GM12878 (cell line): ENCODE measurements around the gene MEIS1. TPM values are rescaled to one million over a fixed set of nuclear protein-coding genes. Genes with fewer than 3 reads are reported as not detected.

ENCODE experiments used
- ATAC-seq: fragments of 200-7000 bp; cut with Tn5 transposase; 3 replicates; pipeline ENCODE4 v1.9.1; 2020; ENCODE audit warnings: mild to moderate bottlenecking, moderate library complexity
- BruUV-seq: library from RNA; stranded (reverse); fragments of 400-500 nt; replicated peaks from 2 replicates; lab custom pipeline; 2021; lab: Mats Ljungman, UMichigan
- CTCF ChIA-PET: fragments of 300-600 bp; sonication (Branson Sonifier 250); formaldehyde crosslinking; extraction: SDS; loops from one replicate; lab custom pipeline; 2021; ENCODE audit warnings: inconsistent platforms; lab: Yijun Ruan, JAX
- POLR2A ChIA-PET: fragments of 350-600 bp; formaldehyde crosslinking; extraction: SDS; loops from one replicate; lab custom pipeline; 2021; ENCODE audit warnings: inconsistent platforms; lab: Charles Lee
- RAD21 ChIA-PET: fragments of 300-600 bp; sonication (Branson Sonifier 250); formaldehyde crosslinking; loops from one replicate; lab custom pipeline; 2023; ENCODE audit warnings: antibody characterized with exemption; ENCODE audit not compliant: unreplicated experiment; lab: Charles Lee
- SMC1A ChIA-PET: fragments of 300-600 bp; sonication (Branson Sonifier 250); formaldehyde crosslinking; loops from one replicate; lab custom pipeline; 2023; ENCODE audit not compliant: unreplicated experiment, uncharacterized antibody; lab: Charles Lee
- DNase-seq: peaks from one replicate; pipeline ENCODE4 v3.0.0-alpha.2; 2011; ENCODE audit warnings: low read depth, low spot score
- FAIRE-seq: peaks from 3 replicates; lab custom pipeline; 2011; peaks lifted over from hg19 to GRCh38; lab: Jason Lieb, UNC
- H2AFZ ChIP-seq: 2 replicates; pipeline ENCODE4 v1.6.0; 2011; ENCODE audit warnings: low read depth, low read length, control low read depth; ENCODE audit not compliant: control insufficient read depth
- H3K27ac ChIP-seq: 2 replicates; pipeline ENCODE4 v1.5.1; 2011; ENCODE audit warnings: control low read depth; ENCODE audit not compliant: control insufficient read depth, insufficient read depth
- H3K27me3 ChIP-seq, 2 experiments: replicated peaks in 1 of 2; 2 replicates each; pipeline versions ENCODE4 v1.6.0 to v1.6.1; 2011; ENCODE audit warnings: low read length in 1 of 2; ENCODE audit not compliant: control insufficient read depth in 2 of 2, insufficient read depth in 2 of 2
- H3K36me3 ChIP-seq, 2 experiments: 2 replicates each; pipeline ENCODE4 v1.5.1; 2011; ENCODE audit warnings: low read length in 1 of 2; ENCODE audit not compliant: control insufficient read depth in 2 of 2, insufficient read depth in 2 of 2
- H3K4me1 ChIP-seq: 2 replicates; pipeline ENCODE4 v1.6.1; 2011; ENCODE audit warnings: mild to moderate bottlenecking, low read length, moderate library complexity, mixed read lengths; ENCODE audit not compliant: control insufficient read depth, insufficient read depth
- H3K4me2 ChIP-seq: 2 replicates; pipeline ENCODE4 v1.6.0; 2011; ENCODE audit warnings: control low read depth; ENCODE audit not compliant: control insufficient read depth, insufficient read depth
- H3K4me3 ChIP-seq: fragments of 200-600 bp; sonication (generic); 2 replicates; pipeline ENCODE4 v1.5.1; 2016
- H3K79me2 ChIP-seq: 2 replicates; pipeline ENCODE4 v1.6.0; 2011; ENCODE audit warnings: low read length; ENCODE audit not compliant: control insufficient read depth, insufficient read depth
- H3K9ac ChIP-seq: 2 replicates; pipeline ENCODE4 v1.8.0; 2011; ENCODE audit warnings: low read length, control low read depth, mixed read lengths; ENCODE audit not compliant: control insufficient read depth, insufficient read depth
- H3K9me3 ChIP-seq: replicated peaks from 3 replicates; pipeline ENCODE4 v1.5.1; 2011; ENCODE audit warnings: mild to moderate bottlenecking, low read length; ENCODE audit not compliant: control insufficient read depth, insufficient read depth
- H4K20me1 ChIP-seq: 2 replicates; pipeline ENCODE4 v1.6.0; 2011; ENCODE audit not compliant: control insufficient read depth, insufficient read depth
- BCL11A ChIP-seq: IDR thresholded peaks from 2 replicates; pipeline ENCODE4 v1.6.1; 2011; ENCODE audit warnings: low read depth, low read length
- FOS ChIP-seq: IDR thresholded peaks from 3 replicates; pipeline ENCODE4 v1.6.1; 2011; ENCODE audit warnings: borderline replicate concordance; ENCODE audit not compliant: insufficient read length; ENCODE audit errors: extremely low read depth
- FOXK2 ChIP-seq: fragments of 450-650 bp; IDR thresholded peaks from 2 replicates; pipeline ENCODE4 v1.6.1; 2017; ENCODE audit warnings: mild to moderate bottlenecking, moderate library complexity
- KLF5 ChIP-seq: fragments of 450-650 bp; IDR thresholded peaks from 2 replicates; pipeline ENCODE4 v1.6.1; 2014; ENCODE audit warnings: mild to moderate bottlenecking; ENCODE audit not compliant: partially characterized antibody
- NR2F1 ChIP-seq: fragments of 450-650 bp; conservative IDR thresholded peaks from 2 replicates; pipeline ENCODE4 v1.6.1; 2017; ENCODE audit warnings: mild to moderate bottlenecking
- RFX5 ChIP-seq: IDR thresholded peaks from 2 replicates; pipeline ENCODE4 v1.6.1; 2011; ENCODE audit warnings: low read depth, low read length, improper control_type of control experiment
- SMAD1 ChIP-seq: fragments of 450-650 bp; IDR thresholded peaks from 2 replicates; pipeline ENCODE4 v1.6.1; 2018; ENCODE audit warnings: mild to moderate bottlenecking, low read depth; ENCODE audit not compliant: partially characterized antibody
- TAF1 ChIP-seq: IDR thresholded peaks from 2 replicates; pipeline ENCODE4 v1.6.1; 2011; ENCODE audit warnings: mild to moderate bottlenecking, low read depth, low read length, borderline replicate concordance
- ZNF207 ChIP-seq: fragments of 450-650 bp; IDR thresholded peaks from 2 replicates; pipeline ENCODE4 v1.6.1; 2014; ENCODE audit warnings: antibody characterized with exemption, mild to moderate bottlenecking, borderline replicate concordance
- ZNF217 ChIP-seq: fragments of 450-650 bp; IDR thresholded peaks from 2 replicates; pipeline ENCODE4 v1.6.1; 2017; ENCODE audit warnings: antibody characterized with exemption, mild to moderate bottlenecking
- ZNF592 ChIP-seq: fragments of 450-650 bp; IDR thresholded peaks from 2 replicates; pipeline ENCODE4 v1.6.1; 2017; ENCODE audit warnings: mild to moderate bottlenecking, moderate library complexity
- WGBS: methylation state at CpG from one replicate; pipeline ENCODE4 v1.1.6; 2016; ENCODE audit warnings: low lambda C conversion rate; ENCODE audit not compliant: insufficient replicate concordance, insufficient coverage; ENCODE audit errors: missing lambda C conversion rate; 5-methylcytosine and 5-hydroxymethylcytosine counted together
- in situ Hi-C: fragments of 300-500 bp; cut with MboI; formaldehyde crosslinking; loops from 9 replicates; pipeline ENCODE4 v1.14.3; 2018; ENCODE audit warnings: mixed read lengths
- intact Hi-C: fragments of 100-400 bp; cut with micrococcal nuclease; formaldehyde crosslinking; loops from one replicate; pipeline ENCODE4 v1.14.2; 2022; ENCODE audit not compliant: unreplicated experiment
- polyA plus RNA-seq, 11 experiments: library from polyadenylated mRNA; depleted of rRNA in 4 of 11; unstranded in 6 of 11; stranded (reverse) in 5 of 11; fragments of >200 nt; fragmentation: Nextera tagmentation in 4 of 11; fragmentation: Illumina TruSeq in 1 of 11; extraction: Ambion mirVana in 4 of 11; extraction: Trizol in 1 of 11; gene quantifications; 1 replicate in 1 of 11; 2 replicates in 10 of 11; pipeline versions ENCODE4 v1.2.1 to v1.2.3, GENCODE V29; 2011 to 2016; ENCODE audit warnings: inconsistent platforms in 2 of 11, missing spikeins in 2 of 11, low read depth in 1 of 11
- total RNA-seq, 4 experiments: library from RNA; depleted of rRNA in 3 of 4; stranded (reverse); fragments of >200 nt in 3 of 4; fragmentation: Illumina TruSeq in 1 of 4; extraction: Trizol in 1 of 4; gene quantifications; 2 replicates each; pipeline versions ENCODE4 v1.2.1 to v1.2.3, GENCODE V29; 2013 to 2021
- TF ChIP-seq, protein P1 (sequence below): IDR thresholded peaks from 2 replicates; pipeline ENCODE4 v1.6.1; 2011; ENCODE audit warnings: borderline replicate concordance, low read depth, mild to moderate bottlenecking, moderate library complexity, low read length; ENCODE audit not compliant: insufficient read depth, poor library complexity, severe bottlenecking
- TF ChIP-seq, protein P2 (sequence below): IDR thresholded peaks from 2 replicates; pipeline ENCODE4 v1.6.1; 2011; ENCODE audit warnings: low read depth, mild to moderate bottlenecking, low read length, moderate library complexity, borderline replicate concordance; ENCODE audit errors: extremely low read depth

Gene MEIS1
- total and polyA plus RNA-seq, 10 of the 15 experiments (the other 5 are each of a cell fraction or from before 2014, with no cell fraction given): 0.04 to 0.31 (median 0.14) TPM; not detected in 6

GRCh38 chr2:66604976-66605375, 170.1 kb downstream of the MEIS1 start:
- ChIA-PET CTCF (no interaction called here), SMC1A (no interaction called here), RAD21 (no interaction called here), POLR2A (no interaction called here)
- no peaks in the 10 kb centered on the region for H4K20me1 ChIP-seq
- intact Hi-C loops: no loop called here
- no peaks in the 10 kb centered on the region for H3K9me3 ChIP-seq
- H3K27me3 ChIP-seq: no peaks in the 10 kb centered on the region
- FAIRE-seq: no peak
- no peaks in the 10 kb centered on the region for H3K79me2 ChIP-seq
- no peak for DNase-seq
- H3K36me3 ChIP-seq: no peaks in the 10 kb centered on the region
- TF ChIP-seq, protein P1, sequence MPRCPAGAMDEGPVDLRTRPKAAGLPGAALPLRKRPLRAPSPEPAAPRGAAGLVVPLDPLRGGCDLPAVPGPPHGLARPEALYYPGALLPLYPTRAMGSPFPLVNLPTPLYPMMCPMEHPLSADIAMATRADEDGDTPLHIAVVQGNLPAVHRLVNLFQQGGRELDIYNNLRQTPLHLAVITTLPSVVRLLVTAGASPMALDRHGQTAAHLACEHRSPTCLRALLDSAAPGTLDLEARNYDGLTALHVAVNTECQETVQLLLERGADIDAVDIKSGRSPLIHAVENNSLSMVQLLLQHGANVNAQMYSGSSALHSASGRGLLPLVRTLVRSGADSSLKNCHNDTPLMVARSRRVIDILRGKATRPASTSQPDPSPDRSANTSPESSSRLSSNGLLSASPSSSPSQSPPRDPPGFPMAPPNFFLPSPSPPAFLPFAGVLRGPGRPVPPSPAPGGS: no peak
- TF ChIP-seq ZNF592 (no peak), SMAD1 (no peak), BCL11A (no peak), NR2F1 (no peak), KLF5 (no peak), ZNF217 (no peak), ZNF207 (no peak), FOS (no peak), TAF1 (no peak), FOXK2 (no peak), RFX5 (no peak)
- TF ChIP-seq, protein P2, sequence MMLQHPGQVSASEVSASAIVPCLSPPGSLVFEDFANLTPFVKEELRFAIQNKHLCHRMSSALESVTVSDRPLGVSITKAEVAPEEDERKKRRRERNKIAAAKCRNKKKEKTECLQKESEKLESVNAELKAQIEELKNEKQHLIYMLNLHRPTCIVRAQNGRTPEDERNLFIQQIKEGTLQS: no peak
- in situ Hi-C loops: no loop called here
- H3K4me1 ChIP-seq: no peaks in the 10 kb centered on the region
- H3K4me2 ChIP-seq: no peak overlapping the region
- no peak overlapping the region for H3K27ac ChIP-seq
- H3K4me3 ChIP-seq: no peak overlapping the region
- ATAC-seq: no peak
- WGBS: 41% methylated on average over 7 of the region's 7 CpGs
- no peak overlapping the region for H3K9ac ChIP-seq
- BruUV-seq: no TSS peak
- H2AFZ ChIP-seq: no peak overlapping the region
